HG03439 (cell line): ENCODE results near the gene PRRT4.

Source experiments
- ATAC-seq: cut with Tn5 transposase; IDR thresholded peaks from one replicate; pipeline ENCODE4 v1.9.1; 2021; ENCODE audit warnings: mild to moderate bottlenecking, moderate library complexity; ENCODE audit not compliant: unreplicated experiment

PRRT4 gene

DNA sequence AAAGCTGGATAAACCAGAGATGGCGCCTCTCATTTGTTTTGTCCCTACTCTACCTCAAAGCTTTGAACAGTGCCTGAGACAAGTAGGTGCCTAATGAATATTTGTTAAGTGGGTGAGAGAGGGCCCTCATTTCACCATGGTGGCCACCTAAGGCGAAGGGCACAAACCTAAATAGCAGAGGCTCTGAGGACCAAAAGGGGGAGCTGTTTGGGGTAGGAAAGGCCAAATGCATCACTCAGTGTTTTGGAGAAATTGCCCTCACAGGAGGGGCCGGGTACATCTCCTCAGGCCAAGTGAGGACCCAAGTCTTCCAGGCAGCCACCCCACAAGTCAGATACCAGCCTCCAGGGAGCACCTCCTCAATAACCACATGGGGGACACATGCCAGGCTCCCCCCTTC is 34.3 kb upstream of the PRRT4 start:
- no peak for ATAC-seq

DNA sequence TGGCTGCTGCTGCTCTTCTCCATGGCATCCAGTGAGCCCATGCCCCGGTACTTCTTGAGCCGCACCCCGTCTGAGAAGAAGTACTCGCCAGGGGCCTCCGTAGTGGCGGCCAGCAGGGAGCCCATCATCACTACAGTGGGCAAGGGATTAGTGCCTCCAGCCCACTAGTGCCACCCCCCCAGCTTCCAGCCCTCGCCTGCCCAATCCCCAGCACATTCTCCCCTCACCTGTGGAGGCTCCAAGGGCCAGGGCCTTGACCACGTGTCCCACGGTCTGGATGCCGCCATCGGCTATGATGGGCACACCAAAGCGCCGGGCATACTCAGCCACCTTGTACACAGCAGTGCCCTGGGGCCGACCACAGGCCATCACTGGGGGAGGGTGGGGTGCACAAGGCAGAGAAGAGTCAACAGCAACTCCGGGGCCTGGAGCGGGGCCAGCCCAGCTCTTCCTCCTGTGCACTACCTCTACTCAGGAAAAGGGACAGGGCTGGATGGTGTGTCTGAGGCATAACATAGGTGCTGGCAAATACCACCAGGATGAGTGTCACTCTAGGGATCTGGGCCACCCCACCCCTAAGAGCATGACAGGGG is 33.5 kb upstream of the PRRT4 start:
- no peak for ATAC-seq

DNA sequence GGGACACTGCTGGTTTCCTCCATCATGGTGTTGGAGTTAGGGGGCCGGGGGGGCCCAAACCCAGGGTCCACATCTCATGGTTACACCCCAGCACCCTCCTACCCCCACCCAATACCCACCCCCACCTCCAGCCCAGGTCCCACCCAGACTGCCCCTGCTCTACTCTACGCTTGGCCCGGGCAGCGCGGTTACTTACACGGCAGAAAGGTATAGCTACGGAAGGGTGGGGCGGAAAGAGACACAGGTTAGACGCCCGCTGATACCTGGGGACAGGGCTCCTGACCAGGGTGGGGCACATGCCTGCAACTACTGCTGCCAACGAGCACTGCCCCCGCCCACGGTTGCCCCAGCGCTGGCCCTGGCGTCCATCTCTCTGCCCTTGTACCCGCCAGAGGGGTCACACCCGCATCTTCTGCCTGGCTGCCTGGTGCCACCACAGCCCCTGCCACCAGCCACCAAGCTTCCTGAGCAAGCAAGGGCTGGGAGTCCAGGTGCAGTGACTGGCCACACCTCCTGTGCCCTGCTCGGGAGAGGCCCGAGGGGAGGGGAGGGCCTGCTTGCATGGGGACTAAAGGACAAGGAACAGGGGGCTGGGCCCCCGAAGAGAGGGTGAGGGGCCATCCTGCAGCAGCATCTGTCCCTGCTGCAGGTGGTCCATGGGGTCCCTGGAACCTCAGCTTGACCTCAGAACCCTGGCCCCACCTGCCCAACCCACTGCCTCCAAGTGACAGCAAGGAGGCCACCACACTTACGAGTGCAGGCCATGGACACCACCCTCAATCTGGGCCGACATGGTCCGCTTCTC is 32.2 kb upstream of the PRRT4 start:
- ATAC-seq: no peak

DNA sequence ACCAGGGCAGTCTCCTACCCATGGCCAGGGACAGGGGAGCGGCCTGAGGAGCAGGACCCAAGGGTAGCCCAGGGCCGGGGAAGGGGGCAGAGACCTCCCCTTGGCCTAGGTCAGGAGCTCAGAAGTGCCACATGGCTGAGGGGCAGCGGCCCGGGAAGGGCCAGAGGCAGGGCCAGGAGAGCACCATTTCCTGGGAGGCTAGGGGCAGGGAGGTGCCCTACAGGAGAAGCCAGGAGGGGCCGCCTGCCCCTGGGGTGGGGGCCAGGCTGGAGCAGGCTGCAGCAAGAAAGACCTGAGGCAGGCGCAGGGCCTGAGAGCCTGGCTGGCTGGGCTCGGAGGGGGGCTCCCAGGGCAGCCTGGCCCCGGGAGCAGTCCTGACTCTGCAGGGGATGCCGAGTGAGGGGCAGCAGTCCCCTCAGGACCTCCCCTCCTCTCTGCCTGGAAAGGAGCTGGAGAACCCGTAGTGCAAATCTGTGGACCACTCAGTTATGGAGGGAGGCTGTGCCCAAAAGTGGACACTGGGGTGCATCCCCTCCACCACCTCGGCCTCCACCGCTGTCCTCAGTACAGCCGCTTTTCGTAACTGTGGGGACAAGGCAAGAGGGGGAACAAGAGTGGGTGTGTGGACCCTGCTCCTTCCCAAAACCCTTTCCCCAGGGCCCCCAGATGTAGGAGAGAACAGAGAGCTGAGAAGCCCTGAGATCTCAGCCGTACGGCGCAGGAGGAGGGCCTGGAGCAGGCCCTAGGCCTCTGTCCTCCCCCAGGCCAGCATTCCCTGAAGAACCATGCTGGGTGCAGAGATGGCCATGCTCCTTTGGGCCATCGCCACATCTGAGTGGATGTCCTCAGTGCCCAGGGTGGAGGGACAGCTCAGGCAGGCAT is 31.2 kb upstream of the PRRT4 start:
- ATAC-seq: no peak

DNA sequence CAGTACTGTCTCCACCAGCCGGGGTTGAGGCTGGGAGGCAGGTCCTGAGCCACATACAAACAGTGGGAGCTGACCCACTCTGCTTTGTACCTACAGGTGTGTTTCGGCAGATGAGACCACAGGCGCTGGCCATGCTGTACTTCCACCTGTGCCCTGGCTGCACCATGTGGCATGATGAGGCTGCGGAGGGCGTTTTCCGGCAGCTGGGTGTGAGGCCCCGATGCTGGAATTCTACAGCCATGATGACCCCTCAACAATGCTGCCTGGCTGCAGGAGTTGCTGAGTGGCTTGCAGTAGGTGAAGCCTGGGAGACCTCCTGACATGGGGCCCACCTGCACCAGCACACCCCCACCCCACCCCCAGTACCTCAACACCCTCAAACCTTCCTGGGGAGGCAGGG is 30.3 kb upstream of the PRRT4 start:
- ATAC-seq: no peak

DNA sequence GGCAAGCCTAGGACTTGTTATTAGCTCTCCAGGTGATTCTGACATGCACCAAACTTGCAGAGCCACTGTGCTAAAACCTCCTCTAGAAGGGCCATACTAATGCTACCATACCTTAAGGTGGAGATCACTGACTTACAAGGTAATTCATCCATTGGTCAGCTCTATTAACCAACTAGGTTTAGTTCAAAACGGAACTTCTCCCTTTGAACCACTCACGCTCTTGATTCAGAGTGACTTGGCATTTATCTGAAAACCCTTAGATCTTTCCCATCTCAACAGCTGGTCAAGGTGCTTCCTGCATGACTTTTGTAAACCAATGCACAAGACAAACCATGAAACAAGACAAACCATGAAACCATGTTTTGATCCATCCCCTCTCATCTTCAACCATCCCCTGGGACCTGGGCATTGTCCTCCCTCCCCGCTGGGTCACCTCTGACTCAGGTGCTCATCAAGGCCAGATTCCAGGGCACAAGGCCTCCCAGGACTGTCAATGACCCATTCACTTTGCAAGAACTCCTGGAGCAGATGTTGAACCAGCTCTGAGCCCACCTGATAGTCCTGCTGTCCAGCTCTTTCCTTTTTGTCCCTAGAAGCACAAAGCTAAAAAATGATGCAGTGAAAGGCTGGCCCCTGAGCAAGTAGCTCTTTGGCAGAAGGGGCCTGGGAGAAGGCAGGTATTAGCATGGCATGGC is 29.5 kb upstream of the PRRT4 start:
- no peak for ATAC-seq

DNA sequence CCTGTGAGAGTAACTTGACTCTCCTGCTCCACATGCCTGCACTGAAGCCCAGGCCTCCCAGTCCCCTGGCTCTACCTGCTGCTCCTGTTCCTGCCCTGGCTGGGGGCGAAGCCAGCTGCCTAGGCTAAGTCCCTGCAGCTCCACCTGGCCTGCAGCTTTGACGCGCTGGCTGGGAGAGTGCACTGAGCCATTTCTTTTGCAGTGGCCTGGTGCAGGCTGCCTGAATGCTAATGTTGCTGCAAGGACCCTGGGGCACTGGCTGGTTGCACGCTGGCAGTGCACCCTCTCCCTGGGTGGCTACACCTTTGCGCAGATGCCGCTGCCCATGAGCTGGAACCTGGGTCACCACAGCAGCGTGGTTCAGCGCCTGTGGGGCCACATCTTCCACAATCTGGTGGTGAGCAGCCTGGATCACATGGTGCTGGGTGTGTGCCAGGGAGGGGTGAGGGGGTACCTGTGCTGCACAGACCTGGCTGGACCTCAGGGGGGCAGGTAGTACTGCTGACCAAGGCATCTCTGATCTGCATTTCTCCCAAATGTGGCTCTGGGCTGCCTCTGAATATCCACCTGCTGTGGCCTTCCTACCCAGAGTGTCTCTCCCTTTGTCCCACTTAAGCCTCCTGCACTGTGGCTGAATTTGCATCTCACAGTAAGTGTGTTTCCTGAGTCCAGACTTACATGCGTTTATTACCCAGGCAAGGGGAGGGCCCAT is 28.3 kb upstream of the PRRT4 start:
- ATAC-seq: no peak

DNA sequence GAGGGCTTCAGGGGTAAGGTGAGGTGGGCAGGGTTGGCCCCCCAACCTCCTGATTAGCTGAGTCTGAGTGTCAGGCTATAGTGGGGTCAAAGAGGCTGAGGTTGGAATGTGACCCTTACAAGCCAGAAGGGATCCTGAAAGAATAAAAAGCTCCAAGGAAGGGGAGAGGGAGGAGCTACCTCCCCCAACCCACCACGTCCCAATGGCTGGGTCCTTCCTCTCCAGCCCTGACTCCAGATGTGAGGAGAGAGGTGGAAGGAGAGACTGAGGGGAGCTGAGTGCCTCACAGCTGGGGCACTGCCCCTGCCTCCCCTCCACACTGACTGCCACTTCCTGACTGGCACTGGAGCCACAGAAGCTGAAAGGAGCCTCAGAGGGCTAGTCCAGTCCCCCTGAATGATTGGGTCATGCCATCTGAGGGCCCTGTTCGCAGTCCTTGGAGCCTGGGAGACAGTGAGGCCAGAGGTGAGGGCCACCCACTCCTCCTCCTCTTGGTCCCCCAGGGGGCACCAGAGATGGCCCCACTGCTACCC is 27.7 kb upstream of the PRRT4 start:
- ATAC-seq: no peak

DNA sequence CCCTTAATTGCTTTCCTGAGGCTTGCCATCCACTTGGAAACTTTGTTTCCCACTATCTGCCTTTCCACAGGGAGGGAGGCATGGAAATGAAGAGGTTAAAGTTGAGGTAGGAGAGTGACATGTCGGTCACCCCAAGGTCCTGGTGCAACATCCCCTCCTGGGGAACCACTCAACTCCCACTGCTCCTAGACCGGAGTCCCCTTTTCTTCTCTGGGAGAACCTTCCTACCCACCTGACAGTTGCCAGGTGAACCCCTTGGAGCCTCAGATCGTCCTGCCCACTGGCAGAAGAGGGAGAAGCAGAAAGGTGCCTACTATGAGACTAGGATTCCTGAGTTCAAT is 26.6 kb upstream of the PRRT4 start:
- no peak for ATAC-seq

DNA sequence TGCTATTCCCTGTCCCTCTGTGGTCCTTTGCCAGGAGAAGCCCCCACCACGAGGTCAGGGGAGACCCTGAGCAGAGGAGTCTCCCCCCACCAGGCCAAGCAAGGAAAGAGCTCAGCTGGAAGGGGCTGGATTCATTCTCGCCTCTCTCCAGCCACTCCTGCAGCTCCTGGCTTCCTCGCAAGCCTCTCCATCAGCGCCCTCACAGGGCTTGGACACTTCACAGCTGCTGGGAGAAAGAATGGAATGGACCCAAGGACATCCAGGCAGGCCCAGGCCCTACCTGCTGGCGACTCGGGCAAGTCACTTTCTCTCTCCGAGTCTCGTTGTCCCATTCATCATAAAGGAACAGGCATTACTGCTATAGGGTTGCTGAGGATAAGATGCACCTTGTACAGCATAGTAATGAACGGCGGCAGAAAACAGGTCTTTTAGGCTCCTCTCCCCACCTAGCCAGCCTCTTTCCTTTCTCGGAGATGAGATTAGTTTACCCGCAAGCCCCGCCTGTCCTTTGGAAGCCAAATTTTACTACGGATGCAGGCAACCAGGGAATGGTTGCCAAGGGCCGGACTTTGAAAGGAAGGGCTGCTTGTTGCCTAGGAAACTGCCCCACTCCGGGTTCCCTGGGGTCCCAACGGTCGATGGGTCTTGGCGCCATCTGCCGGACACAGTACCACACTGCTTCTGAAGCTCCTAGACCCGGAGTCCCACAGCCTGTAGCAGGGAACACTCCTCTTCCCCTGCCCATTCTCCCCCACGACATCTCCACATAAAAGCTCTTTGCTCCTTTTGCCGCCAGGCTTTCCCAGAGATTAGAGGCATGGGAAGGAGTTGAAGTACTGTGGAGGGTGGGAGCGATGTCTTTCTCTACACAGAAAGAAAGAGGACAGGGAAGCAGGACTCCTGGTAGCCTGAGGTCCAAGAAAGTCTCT is 26.0 kb upstream of the PRRT4 start:
- no peak for ATAC-seq

DNA sequence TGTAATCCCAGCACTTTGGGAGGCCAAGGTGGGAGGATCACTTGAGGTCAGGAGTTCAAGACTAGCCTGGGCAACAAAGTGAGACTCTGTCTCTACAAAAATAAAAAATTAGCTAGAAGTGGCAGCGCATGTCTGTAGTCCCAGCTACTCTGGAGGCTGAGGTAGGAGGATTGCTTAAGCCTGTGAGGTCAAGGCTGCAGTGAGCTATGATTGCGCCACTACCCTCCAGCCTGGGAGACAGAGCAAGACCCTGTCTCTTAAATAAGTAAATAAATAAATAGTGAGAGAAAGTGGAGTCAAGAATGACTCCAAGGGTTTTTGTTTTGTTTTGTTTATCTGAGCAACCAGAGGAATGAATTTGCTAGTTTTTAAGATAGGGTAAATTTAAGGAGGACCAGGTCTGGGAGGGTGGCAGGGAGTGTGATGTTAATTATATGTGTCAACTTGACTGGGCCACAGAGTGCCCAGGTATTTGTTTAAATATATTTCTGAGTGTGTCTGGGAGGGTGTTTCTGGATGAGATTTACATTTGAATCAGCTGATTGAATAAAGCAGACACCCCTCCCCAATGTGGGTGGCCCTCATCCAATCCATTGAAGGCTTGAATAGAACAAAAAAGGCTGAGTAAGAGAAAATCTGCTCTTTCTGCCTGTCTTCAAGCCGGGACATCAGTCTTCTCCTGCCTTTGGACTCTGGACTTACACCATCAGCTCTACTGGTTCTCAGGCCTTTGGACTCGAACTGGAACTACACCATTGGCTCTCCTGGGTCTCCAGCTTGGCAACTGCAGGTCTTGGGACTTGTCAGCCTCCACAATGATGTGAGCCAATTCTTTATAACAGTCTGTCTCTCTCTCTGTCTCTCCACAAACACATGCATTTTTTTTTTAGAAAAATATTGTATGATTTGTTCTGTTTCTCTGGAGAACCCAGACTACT is 24.8 kb upstream of the PRRT4 start:
- no peak for ATAC-seq

DNA sequence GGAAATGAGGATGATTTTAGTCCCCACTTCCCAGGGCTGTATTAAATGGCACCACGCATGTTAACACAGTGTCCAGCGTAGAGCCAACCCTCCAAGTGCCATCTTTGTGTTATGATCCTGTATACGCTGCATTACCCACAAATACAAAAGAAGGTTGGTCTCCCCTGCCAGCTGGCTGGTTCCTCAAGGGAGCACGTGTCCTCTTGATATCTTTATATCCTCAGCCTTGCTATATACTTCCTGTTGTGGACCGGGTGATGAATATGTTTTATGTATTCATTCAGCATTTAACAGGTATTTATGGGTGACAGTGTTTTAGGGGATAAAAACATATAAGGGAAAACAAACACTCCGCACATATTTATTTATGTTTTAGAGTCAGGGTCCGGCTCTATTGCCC is 23.2 kb upstream of the PRRT4 start:
- ATAC-seq: no peak

DNA sequence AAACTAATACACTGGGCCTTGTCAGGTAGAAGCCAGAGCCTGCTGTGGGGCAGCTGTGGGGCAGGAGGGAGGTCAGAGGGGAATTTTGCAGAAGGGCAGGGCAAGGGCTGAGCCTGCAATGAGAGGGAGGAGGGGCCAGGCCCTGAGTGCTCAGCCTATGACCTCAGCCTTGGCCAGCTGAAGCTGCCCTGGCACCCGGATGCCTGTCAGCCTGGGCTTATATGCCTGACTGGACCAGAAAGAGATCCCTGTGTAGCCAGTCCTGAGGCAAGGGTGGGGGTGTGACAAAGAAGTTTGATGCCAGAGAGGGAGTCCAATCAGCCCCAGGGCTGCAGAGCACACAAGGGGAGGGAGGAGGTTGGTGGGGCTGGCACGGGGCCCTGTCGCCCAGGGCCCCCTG is 22.3 kb upstream of the PRRT4 start:
- ATAC-seq: no peak

DNA sequence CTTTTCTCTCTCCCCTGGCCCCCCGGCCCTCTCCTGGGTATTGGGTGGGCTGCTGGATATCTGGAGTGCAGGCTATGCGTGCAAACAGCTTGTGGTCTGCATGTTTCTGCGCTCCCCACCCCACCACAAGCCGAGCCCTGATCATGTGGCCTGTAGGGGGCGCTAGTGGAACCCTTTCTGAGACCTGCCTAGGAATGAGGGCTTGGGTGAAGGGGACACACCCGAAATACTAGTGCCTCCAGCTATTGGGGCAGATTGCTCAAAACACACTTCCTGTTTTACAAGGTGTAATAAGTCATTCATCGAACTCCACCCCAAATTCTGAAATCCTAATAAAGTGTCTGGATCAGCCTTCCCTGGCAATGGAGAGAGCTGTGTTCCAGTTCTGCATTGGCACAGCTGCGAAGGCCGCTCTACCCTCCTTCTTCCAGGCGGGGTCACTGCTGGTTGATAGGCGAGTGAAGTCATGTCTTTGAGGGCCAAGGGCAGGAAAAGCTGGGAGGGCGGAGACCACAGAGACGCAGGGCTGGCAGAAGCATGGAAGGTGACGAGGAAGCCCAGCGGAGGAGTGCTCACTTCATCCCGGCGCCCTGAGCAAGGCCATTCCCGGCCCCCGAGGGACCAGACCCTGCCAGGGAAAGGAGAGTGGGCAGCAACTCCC is 19.8 kb upstream of the PRRT4 start:
- no peak for ATAC-seq

DNA sequence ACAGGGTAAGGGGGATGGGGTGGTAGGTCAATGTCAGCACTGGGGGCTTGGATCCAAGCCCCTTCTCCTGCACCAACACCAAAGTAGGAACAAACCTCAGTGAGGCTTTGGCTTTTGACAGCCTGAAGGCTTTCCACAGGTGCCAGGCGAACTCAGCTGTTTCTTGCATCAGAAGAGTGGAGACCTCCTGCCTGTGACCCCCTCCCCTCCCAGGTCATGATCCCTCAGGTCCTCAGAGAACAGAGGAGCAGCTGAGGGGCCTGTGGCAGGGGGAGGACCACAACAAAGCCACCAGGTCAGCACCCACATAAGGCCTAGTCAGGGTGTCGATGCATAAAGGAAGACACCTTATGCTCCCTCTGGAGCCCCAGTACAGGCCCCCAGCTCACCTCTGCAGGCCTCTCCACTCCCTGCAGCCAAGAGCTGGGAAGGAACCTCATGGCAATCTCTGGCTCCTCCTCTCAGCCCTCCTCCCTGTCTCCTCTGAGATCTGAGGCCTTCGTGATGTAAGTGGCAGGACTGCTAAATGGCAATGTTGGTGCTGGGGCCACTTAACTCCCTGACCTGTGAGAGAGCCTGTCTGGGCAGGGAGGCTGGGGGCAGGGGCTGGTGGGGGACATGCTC is 19.1 kb upstream of the PRRT4 start:
- ATAC-seq: no peak

DNA sequence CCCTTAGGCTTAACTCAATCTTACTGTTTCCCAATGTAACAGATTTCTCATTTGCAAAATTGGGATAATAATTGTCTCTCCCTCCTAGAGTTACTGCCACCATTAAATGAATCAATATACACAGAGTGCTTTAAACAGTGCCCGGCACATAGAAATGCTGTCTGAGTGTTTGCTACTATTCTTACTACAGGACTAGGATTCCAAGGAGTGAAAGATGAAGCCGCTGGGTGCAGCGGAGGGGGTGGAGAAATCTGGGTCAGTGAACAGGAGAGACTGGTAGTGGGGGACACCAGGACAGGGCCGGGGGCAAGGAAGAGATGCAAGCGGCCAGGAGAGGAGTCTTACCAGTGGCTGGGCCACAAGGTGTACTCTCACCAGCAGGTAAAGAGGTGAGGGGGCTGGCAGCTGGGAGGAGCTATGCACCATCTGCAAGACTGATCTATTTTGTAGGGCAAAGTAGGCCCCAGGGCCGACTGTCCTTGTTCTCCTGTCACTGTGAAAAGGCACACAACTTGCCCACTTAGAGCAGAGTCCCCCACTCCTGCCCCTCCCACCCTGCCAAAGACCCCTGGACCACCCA is 18.5 kb upstream of the PRRT4 start:
- ATAC-seq: no peak

DNA sequence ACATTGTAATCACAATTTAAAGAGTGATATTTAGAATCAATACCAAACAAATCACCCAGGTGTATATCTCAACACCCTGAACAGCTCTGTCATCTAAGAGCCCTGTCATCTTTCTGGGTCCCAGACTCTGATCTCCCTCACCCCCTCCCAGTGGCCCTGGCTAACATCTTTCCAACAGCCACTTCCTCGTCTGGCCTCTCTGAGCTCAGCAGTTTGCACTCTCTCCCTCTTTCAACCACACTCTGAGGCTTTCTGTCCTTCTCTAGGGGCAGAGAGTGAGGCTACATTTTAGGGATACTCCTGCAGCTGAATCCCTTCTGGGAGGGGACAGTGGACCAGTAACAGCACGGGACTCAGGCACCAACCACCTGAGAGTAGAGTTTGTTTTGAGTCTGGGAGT is 17.1 kb upstream of the PRRT4 start:
- no peak for ATAC-seq
